Gastroesophageal sphincter (tissue), 3 donors: ENCODE data around the gene SLC7A6.

Experiments
- CTCF ChIP-seq, 4 experiments: fragments of 200-600 bp in 2 of 4; fragments of 450-650 bp in 2 of 4; sonication (generic) in 1 of 4; IDR thresholded peaks; one replicate each; pipeline ENCODE4 v1.5.1; 2017 to 2019; ENCODE audit warnings: antibody characterized with exemption in 4 of 4, mild to moderate bottlenecking in 2 of 4, moderate library complexity in 2 of 4
- EP300 ChIP-seq: sonication (generic); formaldehyde crosslinking; IDR thresholded peaks from one replicate; pipeline ENCODE4 v1.6.1; 2017; ENCODE audit warnings: antibody characterized with exemption, mild to moderate bottlenecking
- POLR2AphosphoS5 ChIP-seq: sonication (generic); formaldehyde crosslinking; IDR thresholded peaks from one replicate; pipeline ENCODE4 v1.6.1; 2017; ENCODE audit warnings: antibody characterized with exemption

GRCh38 chr16:68233085-68233834 is 31.1 kb upstream of the SLC7A6 start:
- TF ChIP-seq CTCF (IDR thresholded peaks at IDR 0.05), result no peak
- TF ChIP-seq EP300, result no peak
- no peak for TF ChIP-seq POLR2AphosphoS5
